Transverse colon (tissue), 4 donors: Measurements from ENCODE around the gene TBX5.

Experiments used
- POLR2A ChIP-seq: fragments of 450-650 bp; IDR thresholded peaks from one replicate; pipeline ENCODE4 v1.6.1; 2016; ENCODE audit warnings: antibody characterized with exemption, mild to moderate bottlenecking, moderate library complexity
- POLR2AphosphoS5 ChIP-seq, 3 donors: sonication (generic); formaldehyde crosslinking; IDR thresholded peaks; one replicate each; pipeline ENCODE4 v1.6.1; 2016; ENCODE audit warnings: antibody characterized with exemption in 3 of 3
- TF ChIP-seq, protein P1 (sequence below), 5 experiments: fragments of 200-600 bp in 3 of 5; fragments of 450-650 bp in 2 of 5; sonication (generic) in 3 of 5; IDR thresholded peaks; 1 replicate in 2 of 5; 2 replicates in 3 of 5; pipeline ENCODE4 v1.5.1; 2016 to 2017; ENCODE audit warnings: antibody characterized with exemption in 5 of 5, inconsistent platforms in 3 of 5, mild to moderate bottlenecking in 2 of 5, moderate library complexity in 1 of 5

DNA sequence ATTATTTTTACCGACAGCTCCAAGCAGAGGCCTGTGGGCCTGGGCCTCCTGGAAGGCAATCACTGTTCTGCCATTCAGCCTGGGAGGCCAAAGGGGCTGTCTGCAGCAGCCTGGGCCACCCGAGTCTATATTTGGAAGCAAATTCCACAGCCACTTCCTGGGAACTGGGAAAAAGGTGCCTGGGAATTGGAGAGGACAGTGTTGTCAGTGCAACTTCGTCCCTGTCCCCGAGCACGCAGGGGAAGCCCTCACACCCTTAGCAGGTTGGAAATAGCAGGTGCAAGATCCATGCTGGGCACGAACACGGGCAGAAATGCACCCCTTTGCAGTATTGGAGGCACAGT is 9.6 kb upstream of the TBX5 start:
- TF ChIP-seq, protein P1, sequence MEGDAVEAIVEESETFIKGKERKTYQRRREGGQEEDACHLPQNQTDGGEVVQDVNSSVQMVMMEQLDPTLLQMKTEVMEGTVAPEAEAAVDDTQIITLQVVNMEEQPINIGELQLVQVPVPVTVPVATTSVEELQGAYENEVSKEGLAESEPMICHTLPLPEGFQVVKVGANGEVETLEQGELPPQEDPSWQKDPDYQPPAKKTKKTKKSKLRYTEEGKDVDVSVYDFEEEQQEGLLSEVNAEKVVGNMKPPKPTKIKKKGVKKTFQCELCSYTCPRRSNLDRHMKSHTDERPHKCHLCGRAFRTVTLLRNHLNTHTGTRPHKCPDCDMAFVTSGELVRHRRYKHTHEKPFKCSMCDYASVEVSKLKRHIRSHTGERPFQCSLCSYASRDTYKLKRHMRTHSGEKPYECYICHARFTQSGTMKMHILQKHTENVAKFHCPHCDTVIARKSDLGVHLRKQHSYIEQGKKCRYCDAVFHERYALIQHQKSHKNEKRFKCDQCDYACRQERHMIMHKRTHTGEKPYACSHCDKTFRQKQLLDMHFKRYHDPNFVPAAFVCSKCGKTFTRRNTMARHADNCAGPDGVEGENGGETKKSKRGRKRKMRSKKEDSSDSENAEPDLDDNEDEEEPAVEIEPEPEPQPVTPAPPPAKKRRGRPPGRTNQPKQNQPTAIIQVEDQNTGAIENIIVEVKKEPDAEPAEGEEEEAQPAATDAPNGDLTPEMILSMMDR (IDR thresholded peaks at IDR 0.05), result no peak
- TF ChIP-seq POLR2A (no peak), POLR2AphosphoS5 (IDR thresholded peaks at IDR 0.05) (no peak)
